PFSK-1 (cell line): ENCODE data around the gene ARPC4.

Source experiments
- POLR2AphosphoS5 ChIP-seq: IDR thresholded peaks from 2 replicates; pipeline ENCODE4 v1.6.1; 2012; ENCODE audit warnings: low read depth, mild to moderate bottlenecking, control low read depth, low read length, moderate library complexity
- REST ChIP-seq, 2 experiments: IDR thresholded peaks; 2 replicates each; pipeline versions ENCODE4 v1.6.1 to v1.8.0; 2011 to 2012; ENCODE audit warnings: low read depth in 2 of 2, low read length in 2 of 2, control low read depth in 1 of 2, inconsistent platforms in 1 of 2, mild to moderate bottlenecking in 1 of 2, moderate library complexity in 1 of 2; ENCODE audit not compliant: insufficient read depth in 1 of 2
- TAF1 ChIP-seq: IDR thresholded peaks from 2 replicates; pipeline ENCODE4 v1.6.1; 2012; ENCODE audit warnings: low read length, control low read depth, borderline replicate concordance; ENCODE audit not compliant: insufficient read depth

GRCh38 chr3:9779721-9780457 lies 13.0 kb upstream of the ARPC4 start:
- TF ChIP-seq REST (IDR thresholded peaks at IDR 0.05; ENCODE audit: insufficient read depth in 1 of 2, low read depth in 2 of 2, low read length in 2 of 2): no peak
- TF ChIP-seq POLR2AphosphoS5: no peak
- no peak for TF ChIP-seq TAF1
